Fibroblast of peridontal ligament (primary cell): Measurements from ENCODE around the gene REPIN1.

Source experiments
- DNase-seq: peaks from one replicate; pipeline ENCODE4 v3.0.0-alpha.2; 2010; ENCODE audit errors: extremely low read depth

REPIN1 gene

GRCh38 chr7:150407588-150408392, 39.2 kb downstream of the REPIN1 start:
- no peak for DNase-seq

- DNase-seq: no peak
These were observed 40.0 kb downstream of the REPIN1 start for GRCh38 chr7:150408393-150409299.

GRCh38 chr7:150409300-150410030, 40.8 kb downstream of the REPIN1 start:
- DNase-seq: no peak

GRCh38 chr7:150410131-150410530, 41.5 kb downstream of the REPIN1 start:
- no peak for DNase-seq

GRCh38 chr7:150410680-150411346, 42.2 kb downstream of the REPIN1 start:
- peak; percentile 45 for DNase-seq

GRCh38 chr7:150411606-150412005, 43.0 kb downstream of the REPIN1 start:
- no peak for DNase-seq

GRCh38 chr7:150412016-150412415, 43.4 kb downstream of the REPIN1 start:
- no peak for DNase-seq

- no peak for DNase-seq
These were observed 44.2 kb downstream of the REPIN1 start for GRCh38 chr7:150412518-150413488.

GRCh38 chr7:150413640-150414081, 45.0 kb downstream of the REPIN1 start:
- no peak for DNase-seq

GRCh38 chr7:150415161-150416153, 46.8 kb downstream of the REPIN1 start:
- no peak for DNase-seq

GRCh38 chr7:150417239-150417638, 48.6 kb downstream of the REPIN1 start:
- DNase-seq: no peak

- no peak for DNase-seq
These were observed 49.2 kb downstream of the REPIN1 start for GRCh38 chr7:150417863-150418262.

- no peak for DNase-seq
These were observed 51.6 kb downstream of the REPIN1 start for GRCh38 chr7:150420242-150420641.

GRCh38 chr7:150420987-150421674, 52.5 kb downstream of the REPIN1 start:
- DNase-seq: peak; percentile 71

- no peak for DNase-seq
These were observed 53.2 kb downstream of the REPIN1 start for GRCh38 chr7:150421831-150422230.
